ENCODE measurements around the gene RNF138.

DNA sequence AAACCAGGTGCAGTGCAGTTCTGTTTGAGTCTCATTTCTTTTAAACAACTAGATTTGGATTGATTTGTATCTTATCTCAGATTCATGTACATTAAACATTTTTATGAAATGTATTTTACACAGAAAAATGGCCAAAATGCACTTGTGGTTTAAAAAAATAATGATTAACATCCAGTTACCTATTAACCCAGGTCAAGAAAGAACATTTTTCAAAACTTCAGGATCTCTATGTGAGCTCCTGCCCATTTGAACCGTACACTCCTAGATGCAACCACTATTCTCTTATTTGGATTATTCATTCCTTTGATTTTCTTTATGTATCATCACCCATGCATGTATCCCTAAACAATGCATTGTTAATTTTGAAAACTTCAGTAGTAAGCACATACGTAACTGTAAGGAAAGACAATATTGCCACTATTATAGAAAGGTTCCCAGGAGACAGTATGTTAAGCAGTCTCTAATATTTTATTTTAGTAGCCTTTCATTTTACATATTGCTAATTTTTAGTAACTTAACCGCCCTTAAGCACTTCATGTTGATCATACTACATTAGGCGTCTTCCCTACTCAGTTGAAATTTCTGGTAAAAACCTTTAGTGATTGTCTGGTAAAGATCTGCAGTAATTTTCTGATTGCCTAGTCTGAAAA lies 22.7 kb downstream of the RNF138 start:
- TF ChIP-seq, protein P1, sequence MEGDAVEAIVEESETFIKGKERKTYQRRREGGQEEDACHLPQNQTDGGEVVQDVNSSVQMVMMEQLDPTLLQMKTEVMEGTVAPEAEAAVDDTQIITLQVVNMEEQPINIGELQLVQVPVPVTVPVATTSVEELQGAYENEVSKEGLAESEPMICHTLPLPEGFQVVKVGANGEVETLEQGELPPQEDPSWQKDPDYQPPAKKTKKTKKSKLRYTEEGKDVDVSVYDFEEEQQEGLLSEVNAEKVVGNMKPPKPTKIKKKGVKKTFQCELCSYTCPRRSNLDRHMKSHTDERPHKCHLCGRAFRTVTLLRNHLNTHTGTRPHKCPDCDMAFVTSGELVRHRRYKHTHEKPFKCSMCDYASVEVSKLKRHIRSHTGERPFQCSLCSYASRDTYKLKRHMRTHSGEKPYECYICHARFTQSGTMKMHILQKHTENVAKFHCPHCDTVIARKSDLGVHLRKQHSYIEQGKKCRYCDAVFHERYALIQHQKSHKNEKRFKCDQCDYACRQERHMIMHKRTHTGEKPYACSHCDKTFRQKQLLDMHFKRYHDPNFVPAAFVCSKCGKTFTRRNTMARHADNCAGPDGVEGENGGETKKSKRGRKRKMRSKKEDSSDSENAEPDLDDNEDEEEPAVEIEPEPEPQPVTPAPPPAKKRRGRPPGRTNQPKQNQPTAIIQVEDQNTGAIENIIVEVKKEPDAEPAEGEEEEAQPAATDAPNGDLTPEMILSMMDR (IDR thresholded peaks at IDR 0.05) = no peak
- TF ChIP-seq EZH2 (IDR thresholded peaks at IDR 0.05; ENCODE audit: borderline replicate concordance, insufficient read depth, low read depth, low read length, poor library complexity, severe bottlenecking) = no peak

Data from B cell (primary cell).